ENCODE results near the gene PLCB4.
"Not testable (repeated sequence)": the region's sequence is repeated elsewhere in the genome, so short reads cannot be mapped to it uniquely, and the experiment has no call there.

The PLCB4 gene

DNA sequence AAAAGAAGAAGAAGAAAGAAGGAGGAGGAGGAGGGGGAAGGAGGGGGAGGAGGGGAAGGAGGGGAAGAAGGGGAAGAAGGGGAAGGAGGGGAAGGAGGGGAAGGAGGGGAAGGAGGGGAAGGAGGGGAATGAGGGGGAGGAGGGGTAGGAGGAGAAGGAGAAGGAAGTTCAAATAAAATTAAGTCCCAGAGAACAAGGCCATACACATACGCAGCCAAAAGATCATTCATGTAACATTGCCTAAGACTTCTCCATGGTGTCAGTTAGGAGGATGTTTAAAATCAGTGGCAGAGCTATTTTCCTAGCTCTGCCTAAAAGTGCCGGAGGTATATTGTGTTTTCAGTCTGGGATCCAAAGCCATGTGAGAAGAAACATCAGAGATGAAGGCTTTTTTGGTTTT, 75.8 kb downstream of the PLCB4 start:
- DNase-seq: no peak

DNA sequence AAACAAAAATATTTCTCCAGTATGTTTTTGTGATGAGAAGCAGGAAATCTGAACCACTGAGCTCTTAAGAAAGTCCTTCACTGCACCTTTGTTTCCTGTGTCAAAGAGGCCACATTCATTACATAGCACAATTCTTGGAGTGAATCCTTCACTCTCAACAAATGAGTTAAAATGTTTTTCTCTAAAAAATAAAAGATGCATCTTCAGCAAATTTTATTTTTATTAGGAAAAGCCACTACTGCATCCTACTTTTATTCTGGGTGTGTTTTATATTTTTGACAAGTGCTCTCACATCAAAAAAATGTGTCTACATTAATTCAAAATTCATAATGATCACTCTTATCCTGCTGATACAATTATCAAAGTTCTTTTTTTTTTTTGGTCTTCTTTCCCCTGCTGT, 76.3 kb downstream of the PLCB4 start:
- no peak for DNase-seq

GRCh38 chr20:9146649-9147048, 77.8 kb downstream of the PLCB4 start:
- no peak for DNase-seq

- no peak for DNase-seq
Observed at GRCh38 chr20:9147547-9148024, 78.7 kb downstream of the PLCB4 start.

DNA sequence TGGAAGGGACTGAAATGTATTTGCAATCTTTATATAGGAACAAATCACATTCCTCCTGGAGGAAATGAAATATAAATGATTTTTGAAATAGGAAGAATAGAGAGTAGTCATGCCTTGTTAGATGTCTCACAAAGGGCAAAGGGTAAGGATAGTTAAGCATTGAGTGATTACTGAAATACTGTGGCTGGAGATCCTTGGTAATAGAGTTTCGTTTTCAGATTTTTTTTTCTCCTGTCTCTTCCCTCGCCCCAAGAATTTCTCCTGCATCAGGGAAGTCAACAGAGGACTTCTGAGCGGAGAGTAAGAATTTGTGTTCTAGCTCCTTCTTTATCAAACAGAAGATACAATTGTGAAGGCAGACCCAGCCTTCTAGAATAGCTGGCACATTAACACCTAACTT, 79.4 kb downstream of the PLCB4 start:
- DNase-seq: no peak

DNA sequence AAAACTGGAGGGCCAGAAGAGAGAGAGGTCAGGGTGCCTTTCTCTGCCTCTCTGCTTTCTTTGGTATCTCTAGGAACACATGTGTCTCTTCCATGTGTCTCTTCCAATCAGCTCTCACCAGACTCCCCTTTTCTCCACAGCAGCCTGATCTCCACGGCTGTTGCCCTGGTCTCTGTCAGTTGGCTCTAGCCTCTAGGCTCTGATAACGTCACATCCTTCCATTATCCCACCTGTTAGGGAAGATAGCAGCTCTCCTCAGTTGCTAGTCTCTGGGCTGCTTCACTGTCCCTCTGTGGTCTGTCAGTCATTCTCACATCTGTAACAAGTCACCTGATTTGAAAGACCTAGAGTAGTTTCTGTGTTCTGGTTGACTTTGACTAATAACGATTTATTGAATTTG, 80.2 kb downstream of the PLCB4 start:
- no peak for DNase-seq

DNA sequence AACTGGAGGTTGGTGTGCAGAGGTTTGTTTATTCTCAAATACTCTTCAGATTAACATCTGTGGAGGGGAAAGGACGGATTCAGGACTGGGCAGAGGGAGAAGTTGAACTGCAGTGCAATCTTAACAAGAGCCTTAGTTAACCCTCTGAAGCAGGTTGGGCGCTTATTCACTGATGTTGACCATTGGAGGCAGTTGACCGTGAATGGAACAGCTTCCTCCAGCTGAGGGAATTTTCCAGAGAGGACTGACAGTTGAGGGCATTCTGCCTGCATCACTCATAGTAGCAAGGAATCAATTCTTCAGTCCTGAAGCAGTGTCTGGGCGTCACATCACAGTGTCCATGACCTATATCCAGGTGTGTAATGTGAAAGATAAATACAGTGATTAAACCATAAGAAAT, 80.9 kb downstream of the PLCB4 start:
- DNase-seq: no peak

DNA sequence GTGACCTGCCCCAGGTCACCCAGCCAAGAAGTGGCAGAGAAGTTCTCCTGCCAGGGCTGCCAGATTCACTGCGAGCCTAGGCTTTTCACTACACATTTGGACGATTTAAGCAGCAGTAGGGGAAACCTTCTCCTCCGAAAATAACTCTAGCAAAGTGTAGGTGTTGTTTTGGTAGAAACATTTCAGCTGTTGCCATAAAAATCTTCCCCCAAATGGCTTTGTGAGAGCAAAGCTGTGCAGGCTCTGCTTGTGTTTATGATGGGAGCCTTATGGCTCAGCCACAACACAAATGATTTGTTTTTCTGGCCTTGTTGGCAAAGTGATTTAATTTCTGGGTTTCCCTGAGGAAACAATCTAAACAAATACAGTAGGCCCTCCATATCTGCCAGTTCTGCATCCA, 81.8 kb downstream of the PLCB4 start:
- no peak for DNase-seq

DNA sequence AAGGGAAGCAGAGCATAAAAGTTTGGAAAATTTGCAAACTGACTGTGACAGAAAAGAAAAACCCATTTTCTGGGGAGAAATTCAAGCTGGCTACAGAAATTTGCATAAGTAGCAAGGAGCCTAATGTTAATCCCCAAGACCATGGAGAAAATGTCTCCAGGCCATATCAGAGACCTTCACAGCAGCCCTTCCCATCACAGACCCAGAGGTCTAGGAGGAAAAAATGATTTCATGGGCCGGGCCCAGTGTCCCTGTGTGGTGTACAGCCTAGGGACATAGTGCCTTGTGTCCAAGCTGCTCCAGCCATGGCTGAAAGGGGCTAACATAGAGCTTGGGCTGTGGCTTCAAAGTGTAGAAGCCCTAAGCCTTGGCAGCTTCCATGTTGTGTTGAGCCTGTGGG, 83.3 kb downstream of the PLCB4 start:
- not testable (repeated sequence) for DNase-seq

DNA sequence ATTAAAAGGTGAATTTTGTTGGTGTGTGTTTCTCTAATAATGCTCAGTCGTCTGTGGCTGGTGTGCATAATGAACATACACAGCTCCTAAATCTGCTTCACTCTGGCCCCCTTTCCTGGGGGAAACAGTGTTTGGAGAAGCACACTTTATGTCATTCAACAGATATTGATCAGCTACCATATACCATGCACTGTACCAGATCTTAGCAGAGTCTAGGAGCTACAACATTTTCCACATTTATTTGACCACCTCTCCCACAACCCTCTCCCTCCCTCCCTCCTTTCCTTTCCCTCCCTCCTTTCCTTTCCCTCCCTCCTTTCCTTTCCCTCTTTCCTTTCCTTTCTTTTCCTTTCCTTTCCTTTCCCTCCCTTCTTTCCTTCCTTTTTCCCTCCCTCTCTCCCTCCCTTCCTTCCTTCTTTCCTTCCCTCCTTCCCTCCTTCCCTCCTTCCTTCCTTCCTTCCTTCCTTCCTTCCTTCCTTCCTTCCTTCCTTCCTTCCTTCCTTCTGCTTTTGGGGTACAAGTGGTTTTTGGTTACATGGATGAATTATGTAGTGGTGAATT, 85.7 kb downstream of the PLCB4 start:
- no peak for DNase-seq

DNA sequence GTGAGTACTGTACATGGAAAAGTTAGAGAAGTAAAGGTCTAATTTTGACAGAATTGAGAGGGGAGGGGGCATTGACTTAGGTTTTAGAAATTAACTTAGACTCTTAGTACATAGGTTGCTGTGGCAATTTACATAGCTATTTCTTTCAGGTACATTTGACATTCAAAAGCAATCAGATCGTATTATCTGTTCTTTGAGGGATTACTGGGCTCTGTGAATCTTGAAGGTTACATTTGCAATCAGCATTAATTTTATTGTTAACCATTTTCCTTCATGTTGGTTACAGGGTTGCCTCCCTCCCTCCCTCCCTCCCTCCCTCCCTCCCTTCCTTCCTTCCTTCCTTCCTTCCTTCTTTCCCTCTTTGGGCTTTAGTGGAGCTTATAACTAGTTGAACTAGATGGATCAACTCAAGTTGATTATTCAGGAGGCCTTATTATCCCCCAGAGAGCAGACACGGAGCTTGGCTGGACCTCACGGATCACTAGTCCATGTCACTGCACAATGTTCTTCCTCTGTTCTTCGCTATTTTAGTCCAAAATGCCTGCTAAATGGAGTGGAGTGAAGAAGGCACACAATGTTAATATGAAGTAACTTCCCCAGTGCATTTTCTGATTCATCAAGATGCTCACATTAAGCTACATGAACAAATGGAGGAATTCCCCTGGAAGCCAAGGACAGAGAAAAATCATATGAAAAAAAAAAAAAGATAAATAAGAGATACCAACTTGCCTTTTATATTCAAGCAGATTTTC, 87.8 kb downstream of the PLCB4 start:
- no peak for DNase-seq

- DNase-seq: no peak
Observed at GRCh38 chr20:9160331-9160730, 91.4 kb downstream of the PLCB4 start.

DNA sequence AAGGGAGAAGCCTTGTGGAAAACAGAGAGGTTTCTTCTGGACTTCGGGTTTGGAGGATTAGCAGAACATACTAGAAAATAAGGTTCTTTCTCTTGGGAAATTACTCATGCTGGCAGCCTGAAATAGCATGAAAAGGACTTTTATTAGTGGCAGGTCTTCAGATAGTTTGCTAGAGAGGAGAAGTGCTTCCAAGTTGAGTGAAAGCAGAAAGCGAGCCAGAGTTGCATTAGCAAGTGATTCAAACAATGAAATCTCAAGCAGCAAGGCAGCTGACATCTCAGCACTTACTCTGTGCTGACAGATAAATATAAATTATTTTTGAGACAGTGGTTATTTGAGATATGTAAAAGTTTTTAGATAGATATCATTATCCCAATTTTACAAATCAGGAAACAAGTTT, 91.9 kb downstream of the PLCB4 start:
- no peak for DNase-seq

GRCh38 chr20:9161311-9161710, 92.4 kb downstream of the PLCB4 start:
- DNase-seq: no peak

DNA sequence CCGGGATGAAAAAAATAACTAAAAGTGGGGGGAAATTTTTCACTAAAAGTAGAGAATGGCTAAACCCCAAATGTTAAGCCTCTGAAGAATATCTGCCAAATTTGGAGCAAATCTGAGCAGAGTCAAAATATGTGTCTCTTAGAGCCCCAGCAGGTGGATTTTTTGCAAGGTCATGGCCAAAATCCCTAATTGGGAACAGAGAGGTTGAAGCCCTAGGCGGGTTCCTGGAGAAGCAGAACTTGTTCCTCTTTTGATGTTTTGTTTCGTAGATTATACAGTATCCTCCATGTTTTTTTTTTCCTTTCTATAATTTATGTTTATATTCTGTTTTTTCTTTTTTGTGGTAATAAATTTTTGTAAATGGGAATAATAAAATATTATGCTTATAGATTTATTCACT, 94.4 kb downstream of the PLCB4 start:
- no peak for DNase-seq

GRCh38 chr20:9163995-9164394, 95.1 kb downstream of the PLCB4 start:
- DNase-seq: no peak

- no peak for DNase-seq
Observed at GRCh38 chr20:9165261-9165660, 96.4 kb downstream of the PLCB4 start.

- no peak for DNase-seq
Observed at GRCh38 chr20:9166153-9166780, 97.4 kb downstream of the PLCB4 start.

DNA sequence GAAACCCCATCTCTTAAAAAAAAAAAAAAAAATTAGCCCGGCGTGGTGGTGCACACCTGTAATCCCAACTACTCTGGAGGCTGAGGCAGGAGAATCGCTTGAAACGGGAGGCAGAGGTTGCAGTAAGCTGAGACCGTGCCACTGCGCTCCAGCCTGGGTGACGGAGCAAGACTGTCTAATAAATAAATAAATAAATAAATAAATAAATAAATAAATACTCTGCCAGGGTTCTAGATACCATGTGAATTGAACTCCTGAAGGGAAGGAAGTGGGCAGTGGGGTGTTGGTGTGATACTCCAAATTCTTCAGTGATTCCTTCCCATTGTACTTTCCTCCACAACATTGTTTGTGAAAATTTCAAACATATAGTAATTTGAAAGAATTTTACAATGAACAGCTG, 100.5 kb downstream of the PLCB4 start:
- DNase-seq: no peak

DNA sequence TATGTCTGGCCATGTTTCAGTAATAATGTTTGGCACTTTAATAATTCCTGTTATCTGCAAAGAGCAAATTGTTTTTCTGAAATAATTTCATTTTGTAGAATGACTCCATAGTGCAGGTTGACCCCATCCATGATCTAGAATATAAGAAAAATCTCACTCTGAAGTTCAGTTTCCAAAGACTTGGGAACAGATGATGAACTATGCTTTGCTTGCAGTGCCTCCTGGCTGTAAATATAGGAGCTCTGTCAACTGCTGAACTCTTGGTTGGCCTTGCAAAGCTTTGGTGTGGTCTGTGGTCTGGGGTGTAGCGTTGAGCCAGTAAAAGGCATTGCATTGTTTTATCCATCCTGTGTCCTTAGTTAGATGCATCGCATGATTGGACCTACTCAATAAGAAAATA, 104.0 kb downstream of the PLCB4 start:
- DNase-seq: no peak

- DNase-seq: no peak
Observed at GRCh38 chr20:9177278-9177677, 108.4 kb downstream of the PLCB4 start.

DNA sequence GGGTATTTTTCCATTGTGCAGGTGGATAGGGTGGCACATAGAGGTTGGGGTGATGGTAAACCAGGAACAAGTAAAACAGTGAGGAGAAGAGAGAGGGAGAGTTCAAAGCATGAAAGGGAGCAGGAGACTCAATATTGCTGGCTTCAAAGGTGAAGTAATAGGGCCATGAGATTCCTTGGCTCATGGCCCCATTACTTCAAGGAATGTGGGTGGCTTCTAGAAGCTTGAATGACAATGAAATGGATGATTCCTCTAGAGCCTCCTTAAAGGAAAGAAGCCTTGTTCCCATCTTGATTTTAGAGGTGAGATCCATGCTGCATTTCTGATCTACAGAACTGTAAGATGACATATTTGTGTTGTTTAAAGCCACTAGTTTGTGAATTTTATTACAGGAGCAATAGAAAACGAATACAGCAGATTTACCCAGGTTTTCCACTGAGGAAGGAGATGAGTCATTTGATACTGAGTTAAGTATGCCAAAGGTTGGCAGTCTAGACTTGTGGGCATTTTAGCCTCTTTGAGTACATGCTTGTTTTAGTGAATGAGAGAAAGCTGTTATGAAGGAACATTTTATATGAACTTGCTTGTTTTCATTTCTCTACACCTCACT, 110.4 kb downstream of the PLCB4 start:
- DNase-seq: no peak

GRCh38 chr20:9179867-9180266, 111.0 kb downstream of the PLCB4 start:
- no peak for DNase-seq
